ENCODE data around the gene IGLL1.
"Not testable (repeated sequence)": the region's sequence is repeated elsewhere in the genome, so short reads cannot be mapped to it uniquely, and the experiment has no call there.

IGLL1 gene

DNA sequence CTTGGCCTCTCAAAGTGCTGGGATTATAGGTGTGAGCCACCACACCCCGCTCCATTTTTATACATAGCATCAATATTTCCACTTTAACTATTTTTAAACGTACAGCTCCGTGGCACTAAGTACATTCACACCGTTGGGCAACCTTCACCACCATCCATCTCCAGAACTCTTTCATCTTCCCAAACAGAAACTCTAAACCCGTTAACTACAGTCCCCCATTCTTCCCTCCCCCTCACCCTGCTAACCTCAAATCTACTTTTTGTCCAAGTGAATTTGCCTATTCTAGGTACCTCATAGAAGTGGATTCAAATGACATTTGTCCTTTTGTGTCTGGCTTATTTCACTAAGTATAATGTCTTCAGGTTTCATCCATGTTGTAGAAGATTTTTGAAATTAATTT, 3.4 kb downstream of the IGLL1 start:
- DNase-seq (ENCODE audit: low spot score in 2 of 2), result no peak
- ATAC-seq (ENCODE audit: low read depth), result no peak
- Mint-ChIP-seq H3K27me3 (peaks cover 21% of the 10 kb centered on the region), H3K36me3 (no peaks in the 10 kb centered on the region), H3K4me1 (peaks cover 3% of the 10 kb centered on the region), H3K9me3 (peaks cover 3% of the 10 kb centered on the region), H3K4me3 (no peak overlapping the region), H3K27ac (no peak overlapping the region)

DNA sequence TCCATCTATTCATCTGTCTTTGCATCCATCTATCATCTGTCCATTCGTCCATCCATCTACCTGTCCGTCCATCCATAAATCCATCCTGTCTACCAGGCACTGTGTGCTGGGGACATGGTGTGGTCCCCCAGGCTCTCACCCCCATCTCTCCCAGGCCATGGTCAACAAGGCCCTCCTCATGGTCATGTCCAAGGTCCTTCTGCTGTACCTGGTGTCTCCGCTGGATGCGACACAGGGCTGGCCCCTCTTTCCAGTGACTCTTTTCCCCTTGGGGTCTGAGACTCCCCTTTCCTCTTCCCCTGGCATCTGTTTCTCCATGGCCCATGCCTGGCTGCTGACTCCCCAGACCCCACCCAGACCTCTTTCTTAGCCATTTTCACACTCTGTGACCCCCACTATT, 4.5 kb downstream of the IGLL1 start:
- peak overlapping the region; percentile 4 for H3K27ac Mint-ChIP-seq
- H3K4me3 Mint-ChIP-seq, result no peak overlapping the region
- H3K27me3 Mint-ChIP-seq, result peaks cover 18% of the 10 kb centered on the region
- H3K4me1 Mint-ChIP-seq, result no peaks in the 10 kb centered on the region
- DNase-seq (ENCODE audit: low spot score in 2 of 2) (no peak), ATAC-seq (ENCODE audit: low read depth) (no peak)
- no peaks in the 10 kb centered on the region for H3K36me3 Mint-ChIP-seq
- H3K9me3 Mint-ChIP-seq, result peaks cover 3% of the 10 kb centered on the region

DNA sequence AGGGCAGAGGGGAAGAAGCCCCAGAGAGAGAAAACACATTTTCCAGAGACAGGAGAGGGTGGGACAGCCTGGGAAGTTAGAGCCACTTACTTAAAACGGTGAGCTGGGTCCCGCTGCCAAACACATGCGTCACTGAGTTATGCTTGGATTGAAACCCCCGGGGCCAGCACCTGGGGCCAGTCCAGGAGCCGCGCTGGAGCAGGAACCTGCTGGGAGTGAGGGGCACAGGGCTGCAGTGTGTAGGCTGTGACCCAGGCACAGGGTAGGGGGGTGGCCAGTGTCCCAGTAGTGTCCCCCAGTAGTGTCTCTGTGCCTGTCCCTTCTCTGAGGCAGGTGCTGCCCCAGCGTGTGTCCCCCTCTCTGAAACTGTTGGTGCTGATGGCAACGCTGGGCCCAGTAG, 5.2 kb downstream of the IGLL1 start:
- no peak overlapping the region for H3K4me3 Mint-ChIP-seq
- no peak for ATAC-seq (ENCODE audit: low read depth)

DNA sequence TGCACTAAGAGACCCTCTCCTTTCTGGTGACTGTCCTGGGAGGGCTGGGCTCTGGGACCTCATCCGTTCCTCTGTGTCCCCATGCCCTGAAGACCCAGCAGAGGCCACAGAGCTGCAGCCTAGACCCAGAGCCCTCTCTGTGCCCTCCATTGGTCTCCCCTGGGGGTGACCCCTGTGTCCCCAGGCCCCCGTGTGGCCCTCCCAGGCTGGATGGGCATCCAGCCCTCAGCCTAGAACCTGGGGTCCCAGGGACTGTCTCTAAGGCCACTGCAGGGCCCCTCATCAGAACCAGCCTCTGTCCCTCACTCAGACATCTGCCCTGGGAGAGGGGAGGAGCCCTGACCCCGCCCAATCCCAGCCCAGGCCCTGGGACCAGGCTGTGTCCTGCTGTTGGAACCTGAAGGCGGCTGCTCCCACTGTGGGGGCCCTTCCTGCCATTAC, 5.7 kb downstream of the IGLL1 start:
- no peak overlapping the region for H3K4me3 Mint-ChIP-seq
- DNase-seq (ENCODE audit: low spot score in 2 of 2) (no peak), ATAC-seq (ENCODE audit: low read depth) (no peak)
- no peak overlapping the region for H3K27ac Mint-ChIP-seq
- H3K4me1 Mint-ChIP-seq, result no peaks in the 10 kb centered on the region
- peaks cover 3% of the 10 kb centered on the region for H3K9me3 Mint-ChIP-seq
- H3K36me3 Mint-ChIP-seq, result no peaks in the 10 kb centered on the region
- H3K27me3 Mint-ChIP-seq, result peaks cover 18% of the 10 kb centered on the region

More for the DNA sequence above, 5.2 kb downstream of the IGLL1 start:
- no peak overlapping the region for H3K27ac Mint-ChIP-seq
- no peaks in the 10 kb centered on the region for H3K36me3 Mint-ChIP-seq
- peaks cover 3% of the 10 kb centered on the region for H3K9me3 Mint-ChIP-seq
- no peaks in the 10 kb centered on the region for H3K4me1 Mint-ChIP-seq
- H3K27me3 Mint-ChIP-seq, result peaks cover 18% of the 10 kb centered on the region
- DNase-seq (ENCODE audit: low spot score in 2 of 2), result no peak

DNA sequence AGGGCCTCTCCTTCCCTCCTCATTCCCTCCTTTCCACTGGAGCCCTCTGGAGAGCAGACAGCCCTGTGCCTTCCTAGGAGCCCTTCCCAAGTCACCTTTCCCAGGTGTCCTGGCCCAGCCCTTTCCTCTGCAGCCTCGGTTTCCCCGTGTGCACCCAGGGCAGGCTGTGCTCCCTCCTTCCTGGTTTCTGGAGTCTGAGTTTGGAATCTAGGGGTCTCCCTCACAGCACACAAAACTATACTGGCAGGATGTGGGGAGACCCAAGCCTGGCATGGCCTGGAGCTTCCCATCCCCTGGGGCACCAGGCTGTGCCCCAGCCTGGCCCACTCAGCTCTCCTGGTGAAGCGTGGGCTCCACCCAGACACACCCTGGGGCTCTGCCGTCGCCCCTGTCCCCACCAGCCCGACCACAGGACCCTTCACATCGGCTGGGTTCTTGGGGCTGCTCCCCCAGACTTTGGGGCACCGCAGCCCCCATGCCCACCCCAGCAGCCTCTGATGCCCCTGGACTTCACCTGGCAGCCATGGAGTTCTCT, 6.3 kb downstream of the IGLL1 start:
- H3K27me3 Mint-ChIP-seq, result peaks cover 11% of the 10 kb centered on the region
- not testable (repeated sequence) for DNase-seq (ENCODE audit: low spot score in 2 of 2); H3K27ac Mint-ChIP-seq; ATAC-seq (ENCODE audit: low read depth); H3K9me3 Mint-ChIP-seq; H3K36me3 Mint-ChIP-seq; H3K4me3 Mint-ChIP-seq; H3K4me1 Mint-ChIP-seq

DNA sequence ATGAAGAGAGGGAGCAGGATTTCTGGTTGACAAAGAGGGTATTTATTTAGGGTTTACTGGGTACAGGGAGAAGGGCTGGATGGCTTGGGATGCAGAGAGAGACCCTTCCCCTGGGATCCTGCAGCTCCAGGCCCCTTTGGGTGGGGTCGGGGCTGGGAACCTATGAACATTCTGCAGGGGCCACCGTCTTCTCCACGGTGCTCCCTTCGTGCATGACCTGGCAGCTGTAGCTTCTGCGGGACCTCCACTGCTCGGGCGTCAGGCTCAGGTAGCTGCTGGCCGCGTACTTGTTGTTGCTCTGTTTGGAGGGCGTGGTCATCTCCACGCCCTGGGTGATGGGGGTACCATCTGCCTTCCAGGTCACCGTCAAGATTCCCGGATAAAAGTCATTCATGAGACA, 7.0 kb downstream of the IGLL1 start:
- H3K36me3 Mint-ChIP-seq; H3K9me3 Mint-ChIP-seq; ATAC-seq (ENCODE audit: low read depth); DNase-seq (ENCODE audit: low spot score in 2 of 2); H3K27ac Mint-ChIP-seq; H3K4me3 Mint-ChIP-seq; H3K4me1 Mint-ChIP-seq: not testable (repeated sequence)
- H3K27me3 Mint-ChIP-seq, result peaks cover 10% of the 10 kb centered on the region

DNA sequence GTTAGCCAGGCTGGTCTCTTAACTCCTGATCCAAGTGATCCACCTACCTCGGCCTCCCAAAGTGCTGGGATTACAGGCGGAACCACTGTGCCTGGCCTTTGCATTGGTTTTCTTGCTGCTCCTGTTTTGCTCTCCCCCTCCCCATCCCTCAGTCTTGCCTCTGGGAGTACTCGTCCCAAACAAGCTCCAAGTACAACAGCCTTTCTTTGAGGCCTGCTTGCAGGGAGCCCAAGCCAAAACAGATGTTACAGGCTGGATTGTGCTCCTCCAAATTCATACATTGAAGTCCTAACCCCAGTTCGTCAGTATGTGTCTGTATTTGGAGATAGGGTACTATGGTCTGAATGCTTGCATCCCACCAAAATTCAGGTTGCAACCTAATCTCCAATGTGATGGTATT, 8.6 kb downstream of the IGLL1 start:
- Mint-ChIP-seq H3K27me3 (peaks cover 15% of the 10 kb centered on the region), H3K4me1 (no peaks in the 10 kb centered on the region), H3K9me3 (peaks cover 3% of the 10 kb centered on the region), H3K36me3 (no peaks in the 10 kb centered on the region), H3K27ac (no peak overlapping the region), H3K4me3 (no peak overlapping the region)
- ATAC-seq (ENCODE audit: low read depth) (no peak), DNase-seq (ENCODE audit: low spot score in 2 of 2) (no peak)

DNA sequence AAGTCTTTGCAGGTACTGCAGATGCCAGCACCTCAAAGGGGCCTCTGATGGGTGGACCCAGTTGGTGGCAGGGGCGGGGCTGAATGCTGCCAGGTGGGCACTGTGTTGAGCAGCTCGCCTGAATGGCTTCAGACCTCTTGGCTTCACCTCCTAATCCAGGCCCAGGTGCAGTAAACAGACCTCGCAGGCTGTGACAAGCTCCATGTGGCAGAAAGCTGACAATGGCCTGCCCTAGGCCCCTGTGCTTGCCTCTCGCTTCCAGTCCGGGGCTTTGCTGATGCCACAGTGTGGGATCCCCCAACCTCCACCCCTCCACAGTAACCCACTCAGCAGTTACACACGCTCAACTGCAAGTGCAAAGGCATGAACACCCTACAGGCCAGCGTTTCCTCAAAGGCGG, 9.4 kb downstream of the IGLL1 start:
- no peaks in the 10 kb centered on the region for H3K36me3 Mint-ChIP-seq
- no peak overlapping the region for H3K27ac Mint-ChIP-seq
- H3K4me1 Mint-ChIP-seq, result peaks cover 4% of the 10 kb centered on the region
- ATAC-seq (ENCODE audit: low read depth) (peak; percentile 31), DNase-seq (ENCODE audit: low spot score in 2 of 2) (no peak)
- H3K4me3 Mint-ChIP-seq, result no peak overlapping the region
- peaks cover 3% of the 10 kb centered on the region for H3K9me3 Mint-ChIP-seq
- H3K27me3 Mint-ChIP-seq, result peaks cover 15% of the 10 kb centered on the region

DNA sequence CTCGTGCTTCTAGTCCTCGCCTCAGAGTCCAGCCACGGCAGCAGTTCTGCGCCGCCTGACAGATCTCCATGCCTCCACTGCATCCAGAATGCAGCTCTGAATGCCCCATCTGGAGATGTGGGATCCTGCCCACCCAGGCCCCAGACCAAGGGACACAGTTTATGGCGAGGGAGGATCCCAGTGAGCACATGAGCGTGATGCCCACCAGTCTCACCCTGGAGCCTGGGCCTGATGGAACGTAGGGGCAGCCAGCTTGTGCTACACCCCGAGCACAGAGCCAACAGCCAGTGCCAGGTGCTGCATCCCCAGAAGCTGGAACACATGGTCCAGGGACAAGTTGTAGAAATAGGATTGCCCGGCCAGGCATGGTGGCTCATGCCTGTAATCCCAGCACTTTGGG, 10.4 kb downstream of the IGLL1 start:
- Mint-ChIP-seq H3K27me3 (peaks cover 15% of the 10 kb centered on the region), H3K4me3 (no peak overlapping the region), H3K9me3 (peaks cover 3% of the 10 kb centered on the region), H3K27ac (no peak overlapping the region), H3K4me1 (peaks cover 7% of the 10 kb centered on the region), H3K36me3 (no peaks in the 10 kb centered on the region)
- ATAC-seq (ENCODE audit: low read depth) (no peak), DNase-seq (ENCODE audit: low spot score in 2 of 2) (no peak)

DNA sequence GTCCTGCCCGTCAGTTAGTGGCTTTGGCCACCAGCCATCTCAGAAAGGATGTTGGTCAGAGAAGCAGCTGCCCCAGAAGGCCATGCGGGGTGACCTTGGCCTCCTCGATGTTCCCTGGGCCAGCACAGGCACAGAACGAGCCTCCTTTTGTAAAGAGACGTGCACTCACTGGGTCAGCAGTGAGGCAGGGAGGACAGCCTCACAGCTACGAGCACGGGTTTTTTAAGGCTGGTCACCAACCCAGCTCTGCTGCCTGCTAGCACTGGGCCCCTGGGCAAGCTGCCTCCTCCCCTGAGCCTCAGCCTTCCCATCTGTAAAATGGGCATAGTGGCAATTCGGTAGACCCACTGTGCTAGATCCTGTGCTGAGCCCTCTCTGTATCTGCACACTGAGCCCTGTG, 10.8 kb downstream of the IGLL1 start:
- peaks cover 19% of the 10 kb centered on the region for H3K27me3 Mint-ChIP-seq
- no peaks in the 10 kb centered on the region for H3K36me3 Mint-ChIP-seq
- peaks cover 7% of the 10 kb centered on the region for H3K4me1 Mint-ChIP-seq
- ATAC-seq (ENCODE audit: low read depth) (no peak), DNase-seq (ENCODE audit: low spot score in 2 of 2) (no peak)
- H3K4me3 Mint-ChIP-seq, result no peak overlapping the region
- H3K9me3 Mint-ChIP-seq, result peaks cover 3% of the 10 kb centered on the region
- H3K27ac Mint-ChIP-seq, result no peak overlapping the region

DNA sequence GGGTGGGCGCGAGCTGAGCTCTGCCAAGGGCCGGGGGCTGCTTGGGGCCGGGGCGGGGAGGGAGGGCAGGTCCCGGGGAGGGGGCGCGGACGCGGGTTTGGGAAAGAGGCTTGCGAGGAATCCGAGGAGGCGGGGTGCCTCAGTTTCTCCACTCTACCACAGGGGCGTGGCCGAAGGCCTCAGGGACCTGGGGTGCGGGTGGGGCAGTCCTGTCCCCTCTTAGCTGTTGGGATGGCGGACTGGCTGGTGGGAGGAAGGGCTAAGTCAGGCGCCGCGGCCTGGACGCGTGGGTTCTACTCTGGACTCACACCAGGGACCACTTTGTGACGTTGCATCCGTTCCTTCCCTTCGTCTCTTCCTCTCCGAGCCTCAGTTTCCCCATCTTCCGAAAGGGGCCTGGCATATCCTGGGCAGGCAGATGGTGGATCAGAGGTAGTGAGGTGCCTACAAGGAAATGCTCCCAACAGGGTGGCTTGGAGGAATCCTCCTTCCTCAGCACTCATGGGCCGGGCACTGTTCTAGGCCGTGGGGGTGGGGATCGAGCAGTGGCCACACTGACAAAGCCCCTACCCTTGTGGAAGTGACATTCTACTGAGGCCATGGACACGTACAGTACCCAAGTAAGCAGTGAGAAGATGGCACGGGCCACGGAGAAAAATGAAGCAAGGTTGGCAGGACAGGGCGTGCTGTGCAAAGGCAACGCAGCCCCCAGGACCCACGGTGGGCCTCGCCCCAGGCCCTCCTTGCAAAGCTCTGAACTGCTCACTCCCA, 13.2 kb downstream of the IGLL1 start:
- peaks cover 25% of the 10 kb centered on the region for H3K27me3 Mint-ChIP-seq
- ATAC-seq (ENCODE audit: low read depth), result no peak
- DNase-seq (ENCODE audit: low spot score in 2 of 2), result no peak
- peak overlapping the region; percentile 58 for H3K4me3 Mint-ChIP-seq
- peaks cover 7% of the 10 kb centered on the region for H3K4me1 Mint-ChIP-seq
- no peak overlapping the region for H3K27ac Mint-ChIP-seq
- H3K36me3 Mint-ChIP-seq, result no peaks in the 10 kb centered on the region
- H3K9me3 Mint-ChIP-seq, result peaks cover 2% of the 10 kb centered on the region

DNA sequence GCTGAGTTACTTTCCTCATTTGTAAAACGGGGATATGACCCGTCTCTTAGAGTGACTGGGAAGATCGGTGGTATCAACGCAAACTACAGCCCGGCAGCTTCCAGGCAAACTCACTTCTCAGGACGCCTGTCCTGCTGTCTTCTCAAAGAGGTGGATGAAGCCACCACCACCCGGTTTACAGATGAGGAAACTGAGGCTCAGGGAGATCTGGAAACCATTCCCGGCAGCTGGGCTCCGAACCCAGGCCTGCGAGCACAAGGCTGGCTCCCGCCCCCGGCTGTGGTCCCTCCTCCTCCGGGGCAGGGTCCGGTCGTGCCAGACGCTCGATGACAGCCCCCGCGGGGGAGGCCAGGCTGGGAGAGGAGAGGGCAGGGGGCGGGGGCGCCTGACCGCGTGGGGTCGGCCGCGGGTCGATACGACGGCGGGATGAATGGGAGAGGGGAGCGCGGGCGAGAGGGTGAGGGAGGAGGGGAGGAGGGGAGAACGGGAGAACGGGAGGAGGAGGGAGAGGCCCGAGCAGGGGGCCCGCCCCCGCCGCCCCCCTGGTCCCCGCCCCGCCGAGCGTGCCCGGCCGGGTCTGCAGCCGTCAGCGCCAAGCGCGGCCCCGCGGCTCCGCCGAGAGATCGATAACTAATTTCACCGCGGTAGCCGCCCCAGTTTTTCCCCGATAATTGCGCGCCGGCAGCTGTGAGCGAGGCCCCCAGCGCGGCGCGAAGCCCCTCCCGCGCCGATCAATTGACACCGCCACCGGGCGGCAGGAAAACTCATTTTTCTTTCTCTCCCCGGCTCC, 14.0 kb downstream of the IGLL1 start:
- peak; percentile 31 for ATAC-seq (ENCODE audit: low read depth)
- Mint-ChIP-seq H3K27ac (peak overlapping the region; percentile 9), H3K9me3 (no peaks in the 10 kb centered on the region), H3K4me1 (peaks cover 7% of the 10 kb centered on the region), H3K36me3 (no peaks in the 10 kb centered on the region), H3K27me3 (peaks cover 25% of the 10 kb centered on the region), H3K4me3 (peak overlapping the region; percentile 83)
- DNase-seq (ENCODE audit: low spot score in 2 of 2), result no peak

DNA sequence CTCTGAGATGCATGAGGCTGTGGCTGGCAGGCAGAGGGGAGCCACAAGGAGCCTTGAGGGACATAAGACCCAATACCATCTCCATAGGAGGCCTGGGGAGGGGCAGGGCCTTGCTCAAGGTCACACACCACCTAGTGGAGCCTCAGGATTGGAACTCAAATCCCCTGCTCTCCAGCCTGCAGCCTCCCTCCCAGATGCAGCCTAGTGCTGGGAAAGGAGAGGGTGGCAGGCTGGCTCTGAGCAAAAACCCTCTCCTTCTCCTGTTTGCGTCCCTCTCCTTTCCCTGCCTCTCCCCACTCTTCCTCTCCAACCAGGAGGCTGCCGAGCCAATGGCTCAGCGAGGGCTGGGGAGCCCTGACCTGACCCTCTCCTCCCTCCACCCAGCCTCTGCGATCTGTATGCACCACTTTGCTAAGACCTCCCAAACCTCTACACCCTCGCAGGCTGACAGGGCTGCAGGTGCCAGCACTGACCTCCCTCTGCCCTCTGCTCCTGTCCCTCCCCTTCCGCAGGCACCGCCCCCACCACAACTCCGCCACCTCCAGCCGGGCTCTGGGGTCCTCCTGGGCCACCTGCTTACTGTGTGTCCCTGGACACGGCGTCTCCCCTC, 14.7 kb downstream of the IGLL1 start:
- Mint-ChIP-seq H3K27ac (peak overlapping the region; percentile 9), H3K4me1 (peaks cover 7% of the 10 kb centered on the region), H3K36me3 (no peaks in the 10 kb centered on the region), H3K27me3 (peaks cover 25% of the 10 kb centered on the region), H3K9me3 (no peaks in the 10 kb centered on the region), H3K4me3 (peak overlapping the region; percentile 83)
- DNase-seq (ENCODE audit: low spot score in 2 of 2) (no peak), ATAC-seq (ENCODE audit: low read depth) (peak; percentile 50)

DNA sequence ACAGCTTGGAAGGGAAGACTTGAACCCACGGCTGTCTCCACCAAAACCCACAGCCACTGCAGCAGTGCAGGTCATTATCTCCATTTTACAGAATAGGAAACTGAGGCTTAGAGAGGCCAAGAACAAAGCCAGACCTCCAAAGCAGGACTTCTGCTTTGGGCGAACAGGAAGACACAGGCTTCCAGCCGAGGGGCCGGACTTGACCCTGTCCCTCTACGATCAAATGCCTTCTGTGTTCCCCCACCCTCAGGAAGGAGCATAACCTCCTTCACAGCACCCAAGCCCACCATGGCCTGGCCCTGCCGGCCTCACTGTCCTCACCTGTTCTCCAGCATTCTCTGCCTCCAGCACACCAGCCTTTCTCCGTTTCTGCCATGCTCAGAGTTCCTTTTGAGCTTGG, 15.8 kb downstream of the IGLL1 start:
- ATAC-seq (ENCODE audit: low read depth) (no peak), DNase-seq (ENCODE audit: low spot score in 2 of 2) (no peak)
- Mint-ChIP-seq H3K4me1 (peaks cover 7% of the 10 kb centered on the region), H3K9me3 (no peaks in the 10 kb centered on the region), H3K36me3 (no peaks in the 10 kb centered on the region), H3K27me3 (peaks cover 25% of the 10 kb centered on the region), H3K27ac (no peak overlapping the region), H3K4me3 (no peak overlapping the region)
